Measurements from ENCODE around the gene PROP1. TPM values are rescaled to one million over a fixed set of nuclear protein-coding genes. Genes with fewer than 3 reads are reported as not detected.
"Not testable (repeated sequence)": the region's sequence is repeated elsewhere in the genome, so short reads cannot be mapped to it uniquely, and the experiment has no call there.

PROP1 gene
- polyA plus RNA-seq, 3 donors = not detected

GRCh38 chr5:177947912-177948311 is 48.1 kb downstream of the PROP1 start:
- H4K20me1 ChIP-seq (ENCODE audit: insufficient read depth, low read length); H2AFZ ChIP-seq (ENCODE audit: insufficient read depth, low read depth, low read length, poor library complexity, severe bottlenecking); H3K9me3 Mint-ChIP-seq; H3K27ac Mint-ChIP-seq; H3K4me2 ChIP-seq (replicated peaks; ENCODE audit: extremely low read depth, low read length, poor library complexity, severe bottlenecking); H3K4me1 Mint-ChIP-seq; H3K36me3 Mint-ChIP-seq; H3K9me3 ChIP-seq (replicated peaks in 1 of 2; ENCODE audit: control insufficient read depth in 1 of 2, insufficient read depth in 1 of 2, low read length in 2 of 2); H3K79me2 ChIP-seq (ENCODE audit: insufficient read depth, low read length); H3K36me3 ChIP-seq (replicated peaks in 1 of 2; ENCODE audit: control insufficient read depth in 1 of 2, insufficient read depth in 2 of 2, low read length in 2 of 2); H3K9ac ChIP-seq (ENCODE audit: insufficient read depth, low read length, poor library complexity, severe bottlenecking); intact Hi-C loops (cut with micrococcal nuclease); H3K27ac ChIP-seq (ENCODE audit: low read depth in 1 of 2, low read length in 2 of 2); H3K4me3 Mint-ChIP-seq; H3K27me3 ChIP-seq (ENCODE audit: control insufficient read depth in 2 of 2, insufficient read depth in 2 of 2, low read length in 2 of 2); H3K4me1 ChIP-seq (ENCODE audit: control insufficient read depth in 1 of 2, insufficient read depth in 2 of 2, low read length in 2 of 2); H3K4me3 ChIP-seq (replicated peaks in 1 of 3; ENCODE audit: low read depth in 2 of 3, low read length in 3 of 3); DNase-seq: not testable (repeated sequence)
- H3K27me3 Mint-ChIP-seq (ENCODE audit: low read depth in 3 of 3) = peaks cover 20 to 31% (median 24%) of the 10 kb centered on the region in 3 donors
- 92% methylated on average over 5 of the region's 10 CpGs for whole genome bisulfite sequencing (ENCODE audit: insufficient coverage)

GRCh38 chr5:177945601-177946283 is 50.3 kb downstream of the PROP1 start:
- H3K9me3 Mint-ChIP-seq; H3K9me3 ChIP-seq (replicated peaks in 1 of 2; ENCODE audit: control insufficient read depth in 1 of 2, insufficient read depth in 1 of 2, low read length in 2 of 2); H3K79me2 ChIP-seq (ENCODE audit: insufficient read depth, low read length); H3K4me3 Mint-ChIP-seq; H3K27me3 ChIP-seq (ENCODE audit: control insufficient read depth in 2 of 2, insufficient read depth in 2 of 2, low read length in 2 of 2); H2AFZ ChIP-seq (ENCODE audit: insufficient read depth, low read depth, low read length, poor library complexity, severe bottlenecking); H3K36me3 Mint-ChIP-seq; H3K36me3 ChIP-seq (replicated peaks in 1 of 2; ENCODE audit: control insufficient read depth in 1 of 2, insufficient read depth in 2 of 2, low read length in 2 of 2); H3K4me2 ChIP-seq (replicated peaks; ENCODE audit: extremely low read depth, low read length, poor library complexity, severe bottlenecking); H3K27ac Mint-ChIP-seq; H3K4me1 ChIP-seq (ENCODE audit: control insufficient read depth in 1 of 2, insufficient read depth in 2 of 2, low read length in 2 of 2); H3K4me3 ChIP-seq (replicated peaks in 1 of 3; ENCODE audit: low read depth in 2 of 3, low read length in 3 of 3); DNase-seq; H3K9ac ChIP-seq (ENCODE audit: insufficient read depth, low read length, poor library complexity, severe bottlenecking); H4K20me1 ChIP-seq (ENCODE audit: insufficient read depth, low read length); intact Hi-C loops (cut with micrococcal nuclease); H3K27ac ChIP-seq (ENCODE audit: low read depth in 1 of 2, low read length in 2 of 2); H3K4me1 Mint-ChIP-seq: not testable (repeated sequence)
- WGBS (ENCODE audit: insufficient coverage) = no CpG with 5 or more reads among the region's 12 CpGs
- peaks cover 26 to 41% (median 32%) of the 10 kb centered on the region in 3 donors for H3K27me3 Mint-ChIP-seq (ENCODE audit: low read depth in 3 of 3)

- WGBS (ENCODE audit: insufficient coverage) = 97% methylated on average over 8 of the region's 13 CpGs
- H2AFZ ChIP-seq (ENCODE audit: insufficient read depth, low read depth, low read length, poor library complexity, severe bottlenecking); intact Hi-C loops (cut with micrococcal nuclease); H3K9me3 Mint-ChIP-seq; H3K4me1 ChIP-seq (ENCODE audit: control insufficient read depth in 1 of 2, insufficient read depth in 2 of 2, low read length in 2 of 2); H3K9me3 ChIP-seq (replicated peaks in 1 of 2; ENCODE audit: control insufficient read depth in 1 of 2, insufficient read depth in 1 of 2, low read length in 2 of 2); H3K4me3 ChIP-seq (replicated peaks in 1 of 3; ENCODE audit: low read depth in 2 of 3, low read length in 3 of 3); DNase-seq; H3K9ac ChIP-seq (ENCODE audit: insufficient read depth, low read length, poor library complexity, severe bottlenecking); H3K36me3 Mint-ChIP-seq; H4K20me1 ChIP-seq (ENCODE audit: insufficient read depth, low read length); H3K36me3 ChIP-seq (replicated peaks in 1 of 2; ENCODE audit: control insufficient read depth in 1 of 2, insufficient read depth in 2 of 2, low read length in 2 of 2); H3K4me1 Mint-ChIP-seq; H3K27ac ChIP-seq (ENCODE audit: low read depth in 1 of 2, low read length in 2 of 2); H3K4me2 ChIP-seq (replicated peaks; ENCODE audit: extremely low read depth, low read length, poor library complexity, severe bottlenecking); H3K79me2 ChIP-seq (ENCODE audit: insufficient read depth, low read length): not testable (repeated sequence)
- peak overlapping the region in 1 of 7 donors; percentile 38 for H3K27ac Mint-ChIP-seq
- peak overlapping the region in 1 of 2 donors; percentile 60 for H3K4me3 Mint-ChIP-seq
- H3K27me3 ChIP-seq (ENCODE audit: control insufficient read depth in 2 of 2, insufficient read depth in 2 of 2, low read length in 2 of 2) = peaks cover 3 to 10% of the 10 kb centered on the region in 2 donors
- peaks cover 26 to 43% (median 32%) of the 10 kb centered on the region in 3 donors for H3K27me3 Mint-ChIP-seq (ENCODE audit: low read depth in 3 of 3)
Observed at GRCh38 chr5:177945145-177945544, 50.9 kb downstream of the PROP1 start.

- H3K4me1 Mint-ChIP-seq; H3K79me2 ChIP-seq (ENCODE audit: insufficient read depth, low read length); H3K9ac ChIP-seq (ENCODE audit: insufficient read depth, low read length, poor library complexity, severe bottlenecking); H3K9me3 ChIP-seq (replicated peaks in 1 of 2; ENCODE audit: control insufficient read depth in 1 of 2, insufficient read depth in 1 of 2, low read length in 2 of 2); H3K27ac Mint-ChIP-seq; H4K20me1 ChIP-seq (ENCODE audit: insufficient read depth, low read length); H3K36me3 Mint-ChIP-seq; H3K4me1 ChIP-seq (ENCODE audit: control insufficient read depth in 1 of 2, insufficient read depth in 2 of 2, low read length in 2 of 2); H3K27ac ChIP-seq (ENCODE audit: low read depth in 1 of 2, low read length in 2 of 2); H3K36me3 ChIP-seq (replicated peaks in 1 of 2; ENCODE audit: control insufficient read depth in 1 of 2, insufficient read depth in 2 of 2, low read length in 2 of 2); intact Hi-C loops (cut with micrococcal nuclease); H2AFZ ChIP-seq (ENCODE audit: insufficient read depth, low read depth, low read length, poor library complexity, severe bottlenecking); H3K9me3 Mint-ChIP-seq; H3K4me3 ChIP-seq (replicated peaks in 1 of 3; ENCODE audit: low read depth in 2 of 3, low read length in 3 of 3); DNase-seq: not testable (repeated sequence)
- Histone ChIP-seq H3K4me2 (replicated peaks; ENCODE audit: extremely low read depth, low read length, poor library complexity, severe bottlenecking) (peak overlapping the region; percentile 26), H3K27me3 (ENCODE audit: control insufficient read depth in 2 of 2, insufficient read depth in 2 of 2, low read length in 2 of 2) (peaks cover 3 to 14% of the 10 kb centered on the region in 2 donors)
- Mint-ChIP-seq H3K27me3 (ENCODE audit: low read depth in 3 of 3) (peaks cover 33 to 52% (median 40%) of the 10 kb centered on the region in 3 donors), H3K4me3 (peak overlapping the region; percentile 76 to 85)
- 0% methylated on average over 11 of the region's 66 CpGs for WGBS (ENCODE audit: insufficient coverage)
Observed at GRCh38 chr5:177943805-177944736, 52.0 kb downstream of the PROP1 start.

All from CD14-positive monocyte (primary cell).